M059J (cell line): Measurements from ENCODE around the gene CACNG1. TPM values are rescaled to one million over a fixed set of nuclear protein-coding genes. Genes with fewer than 3 reads are reported as not detected.
A peak's percentile ranks its signal among the peaks of the same experiment; 100 is the strongest.
"Not testable (repeated sequence)": the region's sequence is repeated elsewhere in the genome, so short reads cannot be mapped to it uniquely, and the experiment has no call there.

Source experiments
- DNase-seq: peaks from one replicate; pipeline ENCODE4 v3.0.0-alpha.2; 2012; ENCODE audit warnings: low read depth
- total RNA-seq: library from RNA; depleted of rRNA; stranded (reverse); fragments of >200 nt; shearing (Covaris generic); gene quantifications from 2 replicates; pipeline ENCODE4 v1.2.3, GENCODE V29; 2014

The CACNG1 gene
- total RNA-seq, 1 experiment from 2014 or later, result not detected

DNA sequence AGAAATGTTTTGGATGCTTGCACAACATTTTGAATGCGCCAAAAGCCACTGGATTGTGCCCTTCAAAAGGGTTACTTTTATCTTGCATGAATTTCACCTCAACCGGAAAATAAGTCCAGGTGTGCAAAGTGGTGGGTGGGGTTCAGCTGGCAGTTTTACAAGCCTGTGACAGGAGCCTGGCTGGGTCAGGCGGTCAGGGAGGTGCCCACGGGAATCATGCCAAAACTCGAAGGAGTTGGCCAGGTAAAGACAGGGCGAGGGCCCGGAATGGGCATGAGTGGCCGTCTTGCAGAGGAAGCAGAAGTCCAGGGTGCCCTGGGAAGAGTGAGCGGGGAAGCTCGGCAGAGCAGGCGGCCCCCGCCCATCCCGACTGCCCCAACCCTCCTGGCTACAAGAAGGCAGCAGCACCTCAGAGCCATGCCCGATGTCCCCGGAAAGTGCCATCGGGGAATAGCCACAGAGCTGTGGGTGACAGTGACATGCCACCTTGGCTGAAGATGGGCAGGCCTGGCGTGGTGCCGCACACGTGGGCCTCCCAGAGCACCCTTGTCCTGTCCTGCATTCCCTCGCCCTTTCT, 19.1 kb upstream of the CACNG1 start:
- no peak for DNase-seq

- DNase-seq, result no peak
Measured at GRCh38 chr17:67026341-67026740, 18.0 kb upstream of the CACNG1 start.

DNA sequence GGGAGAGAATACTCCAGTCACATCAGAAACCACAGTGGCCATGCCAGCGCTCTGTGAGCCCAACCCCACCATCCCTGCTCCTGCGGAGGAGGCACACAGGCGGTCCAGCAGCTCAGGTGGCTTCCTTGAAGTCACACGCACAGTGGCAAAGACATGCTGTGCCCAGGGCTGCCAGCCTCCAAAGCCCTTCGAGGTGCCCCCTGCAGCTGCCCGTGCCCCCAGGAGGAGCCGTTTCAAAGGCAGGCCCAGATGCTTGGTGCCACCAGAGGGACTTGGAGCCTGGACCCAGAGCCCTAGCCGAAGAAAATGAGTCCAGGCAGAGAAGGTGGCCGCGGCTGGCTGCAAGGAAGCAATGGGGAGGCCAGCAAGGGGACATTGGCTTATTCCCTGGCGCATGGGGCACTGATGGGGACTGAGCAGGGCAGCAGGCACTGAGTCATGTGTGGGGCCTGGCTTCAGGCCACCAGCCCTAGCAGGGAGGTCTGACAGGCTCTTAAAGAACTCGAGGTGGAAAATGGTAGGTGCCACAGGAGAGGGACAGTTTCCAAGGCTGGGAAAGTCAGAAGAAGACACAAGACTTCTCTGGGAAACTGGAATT, 17.2 kb upstream of the CACNG1 start:
- DNase-seq, result peak; percentile 57

- DNase-seq, result no peak
Measured at GRCh38 chr17:67030641-67031040, 13.7 kb upstream of the CACNG1 start.

DNA sequence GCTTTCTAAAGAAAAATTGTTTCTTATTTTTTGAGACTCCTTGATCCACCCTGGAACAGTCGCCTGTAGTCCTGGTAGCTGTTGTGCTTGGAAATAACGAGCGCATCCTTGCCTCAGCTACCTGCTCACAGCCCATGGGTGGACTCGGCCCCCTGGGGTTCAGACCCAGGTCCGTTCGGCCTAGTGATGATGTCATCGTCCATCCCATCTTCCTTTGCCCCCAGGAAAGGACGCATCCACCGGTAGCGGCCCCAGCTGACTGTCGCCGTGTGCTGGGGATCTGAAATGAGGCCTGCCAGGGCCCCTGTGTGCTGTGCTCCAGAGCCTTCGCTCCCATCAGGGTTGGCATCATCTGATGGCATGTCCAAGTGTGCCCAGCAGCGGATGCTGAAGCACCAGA, 12.0 kb upstream of the CACNG1 start:
- DNase-seq, result no peak

DNA sequence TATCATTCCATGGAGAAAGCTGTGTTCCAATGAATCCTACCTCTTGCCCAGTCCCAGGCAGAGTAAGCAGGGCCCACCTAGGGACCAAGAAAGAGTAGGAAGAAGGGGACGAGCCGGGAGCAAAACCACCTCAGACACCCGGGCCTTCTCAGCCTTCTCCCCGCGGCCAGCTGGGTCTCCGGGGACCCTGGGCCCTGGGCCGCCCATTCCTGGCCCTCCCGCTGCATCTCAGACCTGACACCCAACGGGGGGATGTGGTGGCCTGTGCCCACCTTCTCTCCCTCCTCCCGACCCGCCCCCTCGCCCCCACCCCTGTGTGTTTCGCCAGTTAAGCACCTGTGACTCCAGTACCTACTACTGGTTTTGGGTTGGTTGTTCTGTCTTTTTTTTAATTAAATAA, 11.4 kb upstream of the CACNG1 start:
- no peak for DNase-seq

- no peak for DNase-seq
Measured at GRCh38 chr17:67033613-67034012, 10.7 kb upstream of the CACNG1 start.

- DNase-seq, result no peak
Measured at GRCh38 chr17:67035131-67036083, 8.9 kb upstream of the CACNG1 start.

- no peak for DNase-seq
Measured at GRCh38 chr17:67038861-67039365, 5.4 kb upstream of the CACNG1 start.

GRCh38 chr17:67040652-67041051, 3.7 kb upstream of the CACNG1 start:
- DNase-seq, result no peak

GRCh38 chr17:67041119-67041518, 3.2 kb upstream of the CACNG1 start:
- not testable (repeated sequence) for DNase-seq

DNA sequence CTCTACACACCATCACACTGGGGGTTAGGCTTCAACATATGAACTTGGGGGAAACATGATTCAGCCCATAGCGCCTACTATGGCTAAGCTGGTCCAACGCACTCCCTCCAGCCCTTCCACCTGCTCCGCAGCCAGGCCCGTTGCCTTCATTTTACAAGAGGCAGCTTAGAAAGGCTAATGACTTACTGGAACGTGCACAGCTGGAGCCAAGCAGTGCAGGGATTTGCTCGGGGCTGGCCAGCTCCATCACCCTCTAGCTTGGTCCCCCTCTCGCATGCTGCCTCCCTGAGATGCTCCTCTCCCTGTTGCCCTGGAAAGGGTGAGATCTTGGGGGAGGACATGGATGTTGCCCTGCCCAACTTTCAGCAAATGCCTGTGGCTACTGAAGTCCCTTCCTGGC, 2.8 kb upstream of the CACNG1 start:
- no peak for DNase-seq

DNA sequence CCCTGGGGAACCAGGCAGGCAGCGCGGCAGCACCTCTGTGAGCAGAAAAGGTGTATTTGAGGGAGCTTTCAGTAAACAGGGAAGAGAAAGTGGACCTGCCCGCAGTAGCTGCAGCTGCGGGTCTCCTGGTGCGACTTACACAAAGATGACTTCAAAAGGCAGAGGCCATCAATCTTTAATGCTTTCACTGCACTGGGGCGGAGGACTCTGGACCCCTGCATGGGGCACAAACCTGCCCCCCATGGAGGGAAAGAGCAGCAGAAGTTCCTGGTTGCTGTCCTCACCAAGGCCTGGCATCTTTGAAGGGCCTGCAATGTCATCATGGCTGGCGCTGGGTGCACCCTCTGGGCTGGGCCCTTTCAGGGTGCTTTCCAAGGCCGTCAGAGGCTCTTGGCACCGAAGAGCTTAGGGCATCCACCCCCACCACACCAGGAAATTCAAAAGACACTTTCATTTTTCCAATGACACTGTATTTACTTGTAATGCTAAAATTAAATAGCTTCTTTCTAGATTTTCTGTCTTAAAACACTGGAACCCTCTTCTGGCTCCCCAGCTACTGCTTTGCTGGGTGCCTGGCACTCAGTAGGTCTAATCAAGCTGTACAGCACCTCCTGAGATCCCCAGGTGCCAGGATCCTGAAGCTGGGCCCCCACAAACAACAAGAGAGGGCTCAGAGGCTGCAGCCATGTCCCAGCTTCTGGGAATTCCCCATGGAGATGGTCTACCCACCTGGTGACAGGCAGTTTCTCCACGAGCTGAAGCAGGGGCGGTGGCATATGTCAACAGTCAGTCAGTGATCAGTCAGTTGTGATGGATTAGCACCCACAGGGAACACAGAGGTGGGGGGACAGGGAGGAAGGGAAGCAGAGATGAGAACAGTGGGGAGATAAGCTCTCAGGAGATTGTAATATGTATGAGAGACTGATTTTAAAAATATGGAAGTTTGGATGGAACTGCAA, 2.1 kb upstream of the CACNG1 start:
- DNase-seq, result no peak

DNA sequence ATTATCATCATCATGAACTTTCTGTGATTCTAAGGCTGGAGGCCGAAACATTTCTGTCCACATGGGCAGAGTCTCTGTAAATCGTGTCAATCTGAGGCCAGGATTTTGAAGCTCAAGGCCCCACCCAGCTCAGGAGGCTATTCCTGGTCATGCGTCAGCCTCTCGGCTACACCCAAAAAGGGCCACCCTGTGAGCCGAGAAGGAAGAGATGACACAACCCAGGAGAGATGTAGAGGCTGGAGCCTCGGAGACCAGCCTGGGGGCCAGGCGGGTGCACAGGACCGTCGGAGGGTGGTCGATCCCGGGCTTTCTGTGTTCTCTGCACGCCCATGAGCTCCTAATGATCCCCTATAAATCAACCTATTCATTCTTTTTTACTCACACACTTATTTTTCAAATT, 1.1 kb upstream of the CACNG1 start:
- DNase-seq, result no peak

- no peak for DNase-seq
Measured at GRCh38 chr17:67044940-67045339, 586 bp downstream of the CACNG1 start.

DNA sequence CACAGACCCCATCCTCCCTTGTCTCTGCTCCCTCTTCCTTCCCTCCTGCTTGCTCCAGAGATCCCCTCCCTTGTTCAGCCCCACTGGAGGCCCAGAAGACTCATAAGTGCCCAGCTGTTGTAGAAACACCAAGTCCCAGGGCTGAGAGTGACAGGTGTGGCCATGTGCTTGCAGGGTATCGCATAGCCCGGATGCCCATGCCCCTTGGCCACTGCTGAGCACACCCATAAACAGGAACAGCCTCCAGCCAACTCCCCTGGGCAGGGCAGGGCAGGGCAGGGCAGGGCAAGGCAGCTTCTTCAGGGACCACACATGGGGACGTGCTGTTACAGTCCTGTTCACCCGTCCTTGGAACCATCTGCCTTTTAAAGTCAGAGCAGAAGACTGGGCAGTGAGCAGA, 2.0 kb downstream of the CACNG1 start:
- no peak for DNase-seq

DNA sequence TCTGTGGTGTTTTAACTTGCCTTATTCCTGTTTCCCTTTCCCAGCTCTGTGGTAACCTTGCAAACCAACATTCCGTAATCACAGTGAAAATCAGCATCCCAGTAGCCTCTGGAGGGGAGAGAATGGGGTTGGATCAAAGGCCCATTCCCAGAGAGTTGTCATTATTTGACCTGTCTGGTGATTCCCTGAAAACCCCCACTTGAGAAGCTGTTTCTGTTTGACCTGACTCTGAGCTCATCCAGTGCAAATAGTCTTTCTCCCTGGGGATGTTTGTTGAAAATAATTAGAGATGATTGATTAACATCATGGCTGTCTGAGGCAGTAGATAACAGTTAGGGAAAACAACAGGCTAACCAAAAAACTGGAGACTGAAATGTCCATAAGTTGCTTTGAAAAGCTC, 3.0 kb downstream of the CACNG1 start:
- DNase-seq, result no peak

- DNase-seq, result peak; percentile 5
Measured at GRCh38 chr17:67049025-67049739, 4.8 kb downstream of the CACNG1 start.

GRCh38 chr17:67050066-67050465, 5.7 kb downstream of the CACNG1 start:
- no peak for DNase-seq

GRCh38 chr17:67050471-67051154, 6.3 kb downstream of the CACNG1 start:
- DNase-seq, result no peak
